ENCODE measurements around the gene GORASP2.

Gene GORASP2

DNA sequence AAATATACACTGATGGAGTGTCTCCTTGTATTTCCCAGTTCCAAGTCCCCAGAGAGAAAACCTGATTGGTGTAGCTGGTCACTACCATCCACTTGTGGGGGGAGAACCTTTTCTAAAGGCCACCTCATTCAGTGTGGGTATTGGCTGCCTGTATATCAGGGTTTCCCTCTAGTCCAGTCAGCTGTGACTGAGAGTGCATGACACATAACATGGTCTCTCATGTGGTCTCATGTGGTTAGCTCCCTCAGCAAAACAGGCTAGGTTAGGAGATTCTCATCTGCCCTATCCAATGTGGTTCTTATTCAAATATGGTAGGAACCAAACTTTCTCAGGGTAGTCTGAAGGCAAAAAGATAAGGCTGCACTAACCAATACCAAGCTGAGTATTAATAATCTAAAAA, 4.1 kb upstream of the GORASP2 start:
- no peak for DNase-seq

DNA sequence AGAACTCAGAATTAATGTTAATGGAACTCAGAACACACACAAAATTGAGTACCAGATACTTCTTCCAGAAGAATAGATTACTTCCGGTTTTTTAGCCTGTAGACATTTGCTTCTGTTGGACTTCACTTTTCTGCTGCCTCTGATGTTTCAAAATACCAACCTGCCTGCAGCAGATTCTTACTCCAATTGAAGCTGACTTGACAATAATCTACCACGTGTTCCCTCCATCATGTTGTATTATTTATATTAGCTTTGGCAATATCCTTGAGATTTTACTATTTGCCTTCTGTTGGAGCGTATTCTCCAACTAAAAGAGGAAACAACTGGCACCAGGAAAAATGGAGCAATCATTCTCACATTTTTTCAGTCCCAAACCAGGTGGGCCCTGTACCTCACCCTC, 3.1 kb upstream of the GORASP2 start:
- DNase-seq: no peak

- DNase-seq: no peak
These were observed 2.2 kb upstream of the GORASP2 start for GRCh38 chr2:170926743-170927297.

DNA sequence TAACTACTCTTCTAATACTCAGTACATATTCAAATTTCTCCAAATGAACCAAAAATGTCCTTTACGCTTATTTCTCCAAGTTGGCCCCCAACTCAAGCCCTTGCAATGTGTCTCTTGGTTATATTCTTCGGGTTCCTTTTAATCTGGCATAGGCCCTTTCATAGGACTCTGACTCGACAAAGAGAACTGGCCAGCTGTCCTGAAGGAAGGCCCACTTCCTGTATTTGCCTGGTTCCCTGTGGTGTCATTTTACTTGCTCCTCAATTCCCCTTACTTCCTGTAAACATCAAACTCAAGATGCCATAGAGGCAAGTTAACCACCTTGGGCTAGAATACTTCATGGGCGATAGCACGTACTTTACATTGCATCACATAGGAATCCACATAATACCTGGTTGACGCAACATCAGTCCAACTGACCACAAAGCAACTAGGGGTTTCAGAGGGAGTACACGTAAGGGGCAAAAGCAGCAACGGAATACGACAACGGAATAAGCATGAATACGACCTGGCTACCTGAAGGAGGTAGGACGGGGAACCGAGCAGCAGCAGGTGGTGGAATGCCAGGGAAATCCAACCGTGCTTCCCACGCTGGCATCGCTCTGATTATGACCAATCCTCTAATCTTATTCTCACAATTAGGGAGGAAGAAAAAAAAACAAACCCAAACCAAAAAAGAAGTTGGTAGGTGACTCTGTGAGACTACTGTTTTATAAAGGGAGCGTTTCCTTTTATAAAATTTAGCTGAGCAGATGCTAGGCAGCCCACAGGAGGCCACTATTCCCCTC, 823 bp upstream of the GORASP2 start:
- DNase-seq: no peak

GRCh38 chr2:170929686-170930050, 615 bp downstream of the GORASP2 start:
- DNase-seq: peak; percentile 30

DNA sequence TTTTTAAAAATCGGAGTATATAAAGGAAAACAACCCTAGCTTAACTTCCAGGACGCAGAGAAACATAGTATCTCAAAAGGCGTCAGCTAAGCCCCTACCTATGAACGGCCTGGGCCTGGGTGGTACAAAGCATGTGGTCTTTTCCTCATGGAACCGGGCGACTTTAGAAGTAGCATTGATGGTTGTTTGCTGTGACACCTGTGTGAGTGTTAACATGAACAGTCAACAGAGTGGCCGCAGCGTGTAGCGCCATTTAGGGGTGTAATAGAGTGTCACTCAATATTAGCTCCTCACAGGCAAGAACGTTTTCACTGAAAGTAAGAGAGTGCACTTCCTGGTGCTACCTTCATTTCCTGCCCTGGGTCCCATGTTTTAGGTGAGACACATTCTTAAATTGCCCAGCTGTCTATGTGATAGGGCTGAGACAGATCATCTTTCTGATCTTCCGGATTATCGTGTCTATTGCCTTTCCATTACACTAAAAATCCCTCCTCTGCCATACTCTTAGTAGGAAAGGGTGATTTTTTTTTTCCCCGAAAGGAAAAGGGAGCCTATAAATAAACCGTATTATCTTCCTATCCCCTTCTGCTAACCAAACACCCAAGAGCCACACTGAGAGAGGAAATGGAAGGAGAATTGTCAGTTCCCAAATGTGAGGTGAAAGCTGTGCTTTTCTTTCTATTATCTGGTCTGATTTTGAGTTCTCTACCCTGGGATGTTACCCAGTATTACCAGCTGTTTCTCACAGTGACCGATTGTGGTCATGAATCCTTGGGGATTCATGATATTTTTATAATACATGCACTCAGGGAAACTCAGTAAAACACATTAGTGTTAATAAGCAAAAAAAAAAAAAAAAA, 1.3 kb downstream of the GORASP2 start:
- DNase-seq: peak; percentile 29

DNA sequence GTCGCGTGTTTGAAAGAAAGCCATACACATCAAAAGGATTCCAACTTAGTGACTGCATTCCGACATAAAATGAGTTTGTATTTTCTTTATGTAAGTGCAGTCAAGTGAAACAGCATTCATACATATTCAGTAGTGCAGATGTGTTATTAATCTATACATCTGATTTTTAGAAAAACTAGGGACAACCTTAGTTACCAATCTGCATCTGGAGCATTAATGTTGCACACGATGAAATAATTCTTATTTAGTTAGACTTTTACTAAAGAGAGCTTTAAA, 1.9 kb downstream of the GORASP2 start:
- no peak for DNase-seq

DNA sequence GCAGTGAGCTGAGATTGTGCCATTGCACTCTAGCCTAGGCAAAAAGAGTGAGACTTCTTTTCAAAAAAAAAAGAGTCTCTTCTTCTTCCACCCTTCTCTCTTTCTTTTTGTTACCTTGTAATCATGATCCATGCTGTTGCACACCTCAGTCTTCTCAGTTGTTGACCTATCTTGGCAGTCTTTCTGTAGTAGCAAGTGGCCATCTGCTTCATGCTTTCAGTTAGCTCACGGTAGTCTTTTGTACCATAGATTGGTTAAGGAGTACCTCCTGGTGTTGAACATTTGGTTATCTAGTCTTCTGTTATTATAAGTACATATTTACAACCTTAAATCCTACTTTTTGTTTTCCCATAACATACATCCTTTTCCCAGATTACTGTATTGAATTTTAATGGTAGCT, 3.1 kb downstream of the GORASP2 start:
- DNase-seq: no peak

DNA sequence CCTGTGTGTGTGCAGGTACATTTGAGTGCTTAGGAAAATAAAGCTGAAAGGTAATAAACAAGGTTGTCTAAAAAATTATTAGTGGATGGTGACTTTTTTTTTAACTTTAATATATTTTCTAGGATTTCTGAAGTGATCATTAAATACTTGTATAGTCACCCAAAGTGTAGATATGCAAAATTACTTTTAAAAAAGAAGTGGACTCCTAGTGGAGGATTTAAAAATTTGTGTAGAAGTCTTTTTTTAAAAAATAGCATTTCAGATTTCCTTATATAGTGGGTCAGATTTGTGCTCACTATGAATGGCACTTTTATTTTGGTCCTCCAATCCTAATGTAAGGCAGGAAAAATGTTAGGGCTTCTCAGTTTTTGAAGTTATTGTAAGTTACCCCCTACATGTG, 3.9 kb downstream of the GORASP2 start:
- no peak for DNase-seq

DNA sequence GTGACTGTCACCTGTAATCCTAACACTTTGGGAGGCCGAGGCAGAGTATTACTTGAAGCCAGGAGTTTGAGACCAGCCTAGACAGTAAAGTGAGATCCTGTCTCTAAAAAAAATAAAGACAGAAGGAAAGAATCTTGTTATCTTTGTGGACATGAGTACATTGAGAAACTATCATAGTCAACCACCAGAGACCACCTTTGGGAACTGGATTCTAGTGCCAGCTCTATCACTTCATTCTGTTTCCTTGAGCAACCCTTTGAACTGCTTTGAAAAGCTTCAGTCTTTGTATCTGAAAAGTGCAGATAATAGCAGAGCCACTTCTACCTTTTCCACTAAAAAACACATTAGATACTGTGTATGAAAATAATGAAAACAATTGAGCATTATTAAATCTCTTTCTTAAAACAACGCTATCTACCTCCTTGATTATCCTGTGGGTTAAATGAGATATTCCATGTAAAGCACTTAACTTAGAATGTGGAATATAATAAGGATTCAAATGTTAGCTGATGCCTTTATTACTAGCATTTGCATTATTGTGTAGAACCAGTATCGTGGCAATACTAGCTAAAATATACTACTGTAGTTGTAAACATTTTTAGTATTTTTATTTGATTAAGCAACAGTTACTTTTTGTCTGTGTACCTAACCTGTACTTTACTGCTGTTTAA, 8.8 kb downstream of the GORASP2 start:
- no peak for DNase-seq

DNA sequence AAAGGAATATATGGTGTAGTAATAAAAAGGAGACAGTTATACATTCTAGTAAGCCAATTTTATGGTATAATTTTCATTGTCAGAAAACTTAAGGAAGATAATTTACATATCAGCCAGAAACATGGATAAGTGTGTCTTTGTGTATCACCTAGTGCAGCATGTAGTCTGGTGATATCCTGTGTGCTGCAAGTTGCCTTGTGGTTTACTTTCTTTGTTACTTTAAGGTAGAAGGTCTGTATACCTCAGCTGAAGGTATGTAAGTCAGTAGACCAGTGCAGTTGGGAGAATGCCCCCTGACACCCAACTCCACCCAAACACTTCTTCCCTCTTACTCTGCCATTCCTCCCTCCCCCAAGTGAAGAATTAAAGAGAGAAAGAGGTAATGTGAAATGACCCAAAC, 11.0 kb downstream of the GORASP2 start:
- no peak for DNase-seq

GRCh38 chr2:170942615-170943014, 13.6 kb downstream of the GORASP2 start:
- no peak for DNase-seq

- no peak for DNase-seq
These were observed 14.0 kb downstream of the GORASP2 start for GRCh38 chr2:170943041-170943440.

DNA sequence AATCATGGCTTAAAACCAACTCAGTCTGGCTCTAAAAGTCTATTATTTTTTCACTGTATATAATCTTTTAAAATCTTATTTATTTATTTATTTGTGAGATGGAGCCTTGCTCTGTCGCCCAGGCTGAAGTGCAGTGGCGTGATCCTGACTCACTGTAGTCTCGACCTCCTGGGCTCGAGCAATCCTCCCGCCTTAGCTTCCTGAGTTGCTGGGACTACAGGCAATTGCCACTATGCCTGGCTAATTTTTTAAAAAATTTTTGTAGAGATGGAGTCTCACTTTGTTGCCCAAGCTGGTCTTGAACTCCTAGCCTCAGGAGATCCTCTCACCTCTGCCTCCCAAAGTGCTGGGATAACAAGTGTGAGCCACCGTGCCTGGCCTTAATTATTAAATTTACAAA, 14.5 kb downstream of the GORASP2 start:
- no peak for DNase-seq

- no peak for DNase-seq
These were observed 15.5 kb downstream of the GORASP2 start for GRCh38 chr2:170944545-170944944.

DNA sequence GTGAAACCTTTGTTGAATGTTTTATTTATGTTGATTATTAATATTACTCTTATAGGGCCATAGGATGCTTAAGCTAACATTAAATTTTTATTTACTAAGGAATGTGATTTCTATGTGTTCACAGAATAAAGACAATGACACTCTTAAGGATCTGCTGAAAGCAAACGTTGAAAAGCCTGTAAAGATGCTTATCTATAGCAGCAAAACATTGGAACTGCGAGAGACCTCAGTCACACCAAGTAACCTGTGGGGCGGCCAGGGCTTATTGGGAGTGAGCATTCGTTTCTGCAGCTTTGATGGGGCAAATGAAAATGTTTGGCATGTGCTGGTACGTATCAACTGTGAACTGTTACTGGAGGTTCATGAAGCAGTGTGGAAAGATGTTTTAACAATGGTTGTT, 20.4 kb downstream of the GORASP2 start:
- no peak for DNase-seq

- no peak for DNase-seq
These were observed 21.2 kb downstream of the GORASP2 start for GRCh38 chr2:170950221-170950761.

GRCh38 chr2:170953941-170954340, 24.9 kb downstream of the GORASP2 start:
- no peak for DNase-seq

- DNase-seq: no peak
These were observed 34.3 kb downstream of the GORASP2 start for GRCh38 chr2:170963386-170963785.

DNA sequence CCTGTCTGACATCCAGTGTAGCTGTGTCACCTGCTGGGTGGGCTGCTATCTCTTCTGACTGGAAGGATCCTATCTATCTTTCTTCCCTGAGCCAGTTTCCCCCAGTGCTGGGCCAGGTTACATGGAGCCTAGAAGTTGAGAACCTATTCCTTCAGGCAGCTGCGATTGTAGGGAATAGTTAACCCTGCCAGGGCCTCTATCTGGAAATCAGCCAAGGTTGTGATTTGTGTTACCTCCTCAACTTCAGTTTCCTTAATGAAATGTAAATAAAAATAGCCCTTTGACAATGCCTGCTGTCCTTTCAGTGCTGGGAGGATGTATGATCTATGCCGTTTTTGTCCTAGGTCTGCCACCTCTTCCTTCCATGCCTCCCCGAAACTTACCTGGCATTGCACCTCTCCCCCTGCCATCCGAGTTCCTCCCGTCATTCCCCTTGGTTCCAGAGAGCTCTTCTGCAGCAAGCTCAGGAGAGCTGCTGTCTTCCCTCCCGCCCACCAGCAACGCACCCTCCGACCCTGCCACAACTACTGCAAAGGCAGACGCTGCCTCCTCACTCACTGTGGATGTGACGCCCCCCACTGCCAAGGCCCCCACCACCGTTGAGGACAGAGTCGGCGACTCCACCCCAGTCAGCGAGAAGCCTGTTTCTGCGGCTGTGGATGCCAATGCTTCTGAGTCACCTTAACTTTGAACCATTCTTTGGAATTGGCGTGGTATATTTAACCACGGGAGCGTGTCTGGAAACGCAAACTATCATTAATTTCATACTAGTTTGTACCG, 36.6 kb downstream of the GORASP2 start:
- no peak for DNase-seq

- no peak for DNase-seq
These were observed 37.8 kb downstream of the GORASP2 start for GRCh38 chr2:170966648-170967396.

GRCh38 chr2:170967553-170967952, 38.5 kb downstream of the GORASP2 start:
- no peak for DNase-seq
